GM19193 (cell line): ENCODE results near the gene ADD1.

ENCODE experiments used
- POLR2A ChIP-seq: IDR thresholded peaks from 4 replicates; pipeline ENCODE4 v1.6.1; 2011; ENCODE audit not compliant: insufficient read depth, insufficient read length; ENCODE audit errors: extremely low read depth

The ADD1 gene

GRCh38 chr4:2849267-2850152, 5.9 kb downstream of the ADD1 start:
- TF ChIP-seq POLR2A = no peak

GRCh38 chr4:2850966-2851798, 7.5 kb downstream of the ADD1 start:
- no peak for TF ChIP-seq POLR2A

- TF ChIP-seq POLR2A = no peak
Measured at GRCh38 chr4:2852481-2852921, 8.9 kb downstream of the ADD1 start.

GRCh38 chr4:2855584-2855983, 11.9 kb downstream of the ADD1 start:
- TF ChIP-seq POLR2A = no peak

GRCh38 chr4:2856266-2856665, 12.6 kb downstream of the ADD1 start:
- no peak for TF ChIP-seq POLR2A

GRCh38 chr4:2857349-2857927, 13.8 kb downstream of the ADD1 start:
- TF ChIP-seq POLR2A = no peak

GRCh38 chr4:2858451-2859217, 15.0 kb downstream of the ADD1 start:
- TF ChIP-seq POLR2A = no peak

DNA sequence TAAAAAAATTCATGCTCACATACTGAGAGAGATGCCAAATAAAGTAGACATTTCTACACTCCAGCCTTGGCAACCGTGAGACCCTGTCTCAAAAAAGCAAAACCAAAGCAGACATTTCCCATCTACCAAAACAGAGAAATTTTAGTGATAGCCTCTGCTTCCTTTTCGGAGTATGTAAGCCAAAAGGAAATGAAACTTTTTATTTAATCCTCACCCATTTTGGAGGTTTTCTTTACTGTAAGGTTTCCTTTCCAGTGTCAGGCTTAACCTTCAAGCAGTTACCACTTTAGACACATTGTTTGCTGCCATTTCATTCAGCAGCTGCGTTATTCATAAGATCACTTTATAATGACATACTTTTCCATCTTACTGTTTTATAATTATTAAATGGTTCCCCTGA, 15.9 kb downstream of the ADD1 start:
- no peak for TF ChIP-seq POLR2A

- TF ChIP-seq POLR2A = no peak
Measured at GRCh38 chr4:2860391-2861348, 17.0 kb downstream of the ADD1 start.

- TF ChIP-seq POLR2A = no peak
Measured at GRCh38 chr4:2861631-2862436, 18.2 kb downstream of the ADD1 start.

GRCh38 chr4:2862528-2862927, 18.9 kb downstream of the ADD1 start:
- no peak for TF ChIP-seq POLR2A

- no peak for TF ChIP-seq POLR2A
Measured at GRCh38 chr4:2863649-2864048, 20.0 kb downstream of the ADD1 start.
